NCI-H1694 (cell line): Measurements from ENCODE around the gene MYO9A.

Source experiments
- DNase-seq: peaks from one replicate; lab custom pipeline; 2025; lab: John Stamatoyannopoulos, UW

The MYO9A gene

GRCh38 chr15:71782422-71783165 is 335.4 kb downstream of the MYO9A start:
- no peak for DNase-seq

- DNase-seq = no peak
Measured at GRCh38 chr15:71781965-71782265, 336.0 kb downstream of the MYO9A start.

GRCh38 chr15:71781179-71781964 is 336.6 kb downstream of the MYO9A start:
- DNase-seq = no peak

- peak; percentile 2 for DNase-seq
Measured at GRCh38 chr15:71780115-71780976, 337.6 kb downstream of the MYO9A start.

- no peak for DNase-seq
Measured at GRCh38 chr15:71779073-71779797, 338.7 kb downstream of the MYO9A start.

GRCh38 chr15:71777216-71777943 is 340.6 kb downstream of the MYO9A start:
- peak; percentile 22 for DNase-seq

- no peak for DNase-seq
Measured at GRCh38 chr15:71776304-71776703, 341.6 kb downstream of the MYO9A start.

- no peak for DNase-seq
Measured at GRCh38 chr15:71775856-71776255, 342.1 kb downstream of the MYO9A start.

GRCh38 chr15:71773206-71773859 is 344.6 kb downstream of the MYO9A start:
- no peak for DNase-seq
